ENCODE measurements around the gene OPN1MW2.
"Not testable (repeated sequence)": the region's sequence is repeated elsewhere in the genome, so short reads cannot be mapped to it uniquely, and the experiment has no call there.

Gene OPN1MW2

DNA sequence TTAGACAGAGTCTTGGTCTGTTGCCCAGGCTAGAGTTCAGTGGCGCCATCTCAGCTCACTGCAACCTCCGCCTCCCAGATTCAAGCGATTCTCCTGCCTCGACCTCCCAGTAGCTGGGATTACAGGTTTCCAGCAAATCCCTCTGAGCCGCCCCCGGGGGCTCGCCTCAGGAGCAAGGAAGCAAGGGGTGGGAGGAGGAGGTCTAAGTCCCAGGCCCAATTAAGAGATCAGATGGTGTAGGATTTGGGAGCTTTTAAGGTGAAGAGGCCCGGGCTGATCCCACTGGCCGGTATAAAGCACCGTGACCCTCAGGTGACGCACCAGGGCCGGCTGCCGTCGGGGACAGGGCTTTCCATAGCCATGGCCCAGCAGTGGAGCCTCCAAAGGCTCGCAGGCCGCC is at the start of gene OPN1MW2:
Gene OPN1MW2, plus strand, starts transcription at position 301 of the 400 bp plus-strand sequence. Its CDS starts 60 bp downstream, at position 361.
- not testable (repeated sequence) for DNase-seq (ENCODE audit: low read depth)

DNA sequence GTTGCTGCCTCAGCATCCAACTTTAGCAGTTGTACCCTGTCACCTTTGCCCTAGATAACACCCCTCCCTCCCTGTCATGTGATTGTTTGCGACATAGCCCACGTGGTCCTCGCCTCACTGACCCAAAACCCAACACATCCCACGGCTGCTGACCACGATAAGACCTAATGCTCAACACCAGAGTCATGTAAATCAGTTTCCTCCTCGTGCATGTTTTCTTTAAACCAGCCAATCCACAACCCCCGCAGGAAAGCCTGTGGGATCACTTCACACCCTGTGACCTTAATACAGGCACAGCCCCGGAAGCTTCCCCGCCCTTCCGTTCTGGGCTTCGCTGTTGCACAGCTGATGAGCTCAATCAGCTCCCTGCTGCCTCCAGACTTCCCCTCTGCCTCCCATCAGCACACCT is 47.0 kb upstream of the OPN1MW2 start:
- not testable (repeated sequence) for DNase-seq (ENCODE audit: low read depth)

DNA sequence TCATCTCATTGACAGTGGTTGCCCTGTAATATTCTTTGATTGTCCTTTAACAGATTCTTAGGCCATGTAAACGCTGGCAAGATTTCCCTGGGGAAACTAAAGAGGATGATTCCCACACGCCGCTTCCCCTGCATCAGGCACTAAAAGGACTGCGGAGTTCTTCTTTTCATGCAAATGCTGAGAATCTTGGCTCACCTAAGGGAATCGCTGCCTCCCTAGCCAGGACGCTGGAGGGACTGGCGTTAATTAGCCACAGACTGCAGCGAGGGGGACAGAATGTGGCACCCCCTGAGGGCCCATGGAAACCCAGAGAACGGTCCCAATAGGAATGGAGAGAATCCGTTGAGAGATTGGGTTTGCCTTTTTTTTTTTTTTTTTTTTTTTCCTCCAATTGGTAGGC is 45.2 kb upstream of the OPN1MW2 start:
- DNase-seq (ENCODE audit: low read depth) = not testable (repeated sequence)

DNA sequence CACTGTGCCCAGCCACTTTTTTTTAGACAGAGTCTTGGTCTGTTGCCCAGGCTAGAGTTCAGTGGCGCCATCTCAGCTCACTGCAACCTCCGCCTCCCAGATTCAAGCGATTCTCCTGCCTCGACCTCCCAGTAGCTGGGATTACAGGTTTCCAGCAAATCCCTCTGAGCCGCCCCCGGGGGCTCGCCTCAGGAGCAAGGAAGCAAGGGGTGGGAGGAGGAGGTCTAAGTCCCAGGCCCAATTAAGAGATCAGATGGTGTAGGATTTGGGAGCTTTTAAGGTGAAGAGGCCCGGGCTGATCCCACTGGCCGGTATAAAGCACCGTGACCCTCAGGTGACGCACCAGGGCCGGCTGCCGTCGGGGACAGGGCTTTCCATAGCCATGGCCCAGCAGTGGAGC is 37.3 kb upstream of the OPN1MW2 start, which contains the start of gene OPN1MW:
Gene OPN1MW, plus strand, starts transcription at position 301 of the 400 bp plus-strand sequence. Its CDS starts 82 bp downstream, at position 383.
- DNase-seq (ENCODE audit: low read depth) = not testable (repeated sequence)

- not testable (repeated sequence) for DNase-seq (ENCODE audit: low read depth)
Observed at GRCh38 chrX:154183794-154184193, 35.8 kb upstream of the OPN1MW2 start.

DNA sequence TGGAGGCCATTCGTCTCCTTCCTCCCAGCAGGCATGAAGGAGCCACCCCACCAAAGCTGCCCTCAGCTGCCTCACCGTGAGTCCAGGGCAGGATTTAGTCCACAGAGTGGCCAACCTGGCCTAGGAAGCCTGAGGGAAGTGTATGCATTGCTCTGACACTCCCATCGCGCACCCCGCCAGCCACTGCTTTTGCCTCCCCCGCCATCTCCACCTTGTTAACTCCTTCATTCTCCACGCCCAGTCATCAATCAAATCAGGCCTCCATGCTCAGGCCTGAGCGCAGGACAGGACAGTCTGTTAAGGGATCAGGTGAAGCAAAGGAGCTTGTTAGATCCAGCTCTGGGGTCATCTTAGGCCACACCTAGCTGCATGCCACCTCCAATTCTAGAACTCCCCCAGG is 26.7 kb upstream of the OPN1MW2 start:
- DNase-seq (ENCODE audit: low read depth) = not testable (repeated sequence)

- DNase-seq (ENCODE audit: low read depth) = not testable (repeated sequence)
Observed at GRCh38 chrX:154194316-154194715, 25.2 kb upstream of the OPN1MW2 start.

- DNase-seq (ENCODE audit: low read depth) = not testable (repeated sequence)
Observed at GRCh38 chrX:154196466-154196865, 23.1 kb upstream of the OPN1MW2 start.

DNA sequence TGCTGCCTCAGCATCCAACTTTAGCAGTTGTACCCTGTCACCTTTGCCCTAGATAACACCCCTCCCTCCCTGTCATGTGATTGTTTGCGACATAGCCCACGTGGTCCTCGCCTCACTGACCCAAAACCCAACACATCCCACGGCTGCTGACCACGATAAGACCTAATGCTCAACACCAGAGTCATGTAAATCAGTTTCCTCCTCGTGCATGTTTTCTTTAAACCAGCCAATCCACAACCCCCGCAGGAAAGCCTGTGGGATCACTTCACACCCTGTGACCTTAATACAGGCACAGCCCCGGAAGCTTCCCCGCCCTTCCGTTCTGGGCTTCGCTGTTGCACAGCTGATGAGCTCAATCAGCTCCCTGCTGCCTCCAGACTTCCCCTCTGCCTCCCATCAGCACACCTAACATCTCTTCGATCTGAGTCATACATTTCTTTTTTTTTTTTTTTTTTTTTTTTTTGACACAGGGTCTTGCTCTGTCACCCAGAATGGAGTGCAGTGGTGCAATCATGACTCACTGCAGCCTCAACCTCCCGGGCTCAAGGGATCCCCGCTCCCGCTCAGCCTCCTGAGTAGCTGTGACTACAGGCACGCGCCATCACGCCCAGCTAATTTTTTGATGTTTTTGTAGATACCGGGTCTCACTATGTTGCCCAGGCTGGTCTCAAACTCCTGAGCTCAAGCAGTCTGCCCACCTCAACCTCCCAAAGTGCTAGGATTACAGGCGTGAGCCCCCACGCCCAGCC is 9.7 kb upstream of the OPN1MW2 start:
- not testable (repeated sequence) for DNase-seq (ENCODE audit: low read depth)

GRCh38 chrX:154211057-154211456 is 8.5 kb upstream of the OPN1MW2 start:
- DNase-seq (ENCODE audit: low read depth) = not testable (repeated sequence)

- DNase-seq (ENCODE audit: low read depth) = not testable (repeated sequence)
Observed at GRCh38 chrX:154211499-154211898, 8.1 kb upstream of the OPN1MW2 start.

- not testable (repeated sequence) for DNase-seq (ENCODE audit: low read depth)
Observed at GRCh38 chrX:154225292-154225691, 5.7 kb downstream of the OPN1MW2 start.

- not testable (repeated sequence) for DNase-seq (ENCODE audit: low read depth)
Observed at GRCh38 chrX:154226706-154227105, 7.2 kb downstream of the OPN1MW2 start.

DNA sequence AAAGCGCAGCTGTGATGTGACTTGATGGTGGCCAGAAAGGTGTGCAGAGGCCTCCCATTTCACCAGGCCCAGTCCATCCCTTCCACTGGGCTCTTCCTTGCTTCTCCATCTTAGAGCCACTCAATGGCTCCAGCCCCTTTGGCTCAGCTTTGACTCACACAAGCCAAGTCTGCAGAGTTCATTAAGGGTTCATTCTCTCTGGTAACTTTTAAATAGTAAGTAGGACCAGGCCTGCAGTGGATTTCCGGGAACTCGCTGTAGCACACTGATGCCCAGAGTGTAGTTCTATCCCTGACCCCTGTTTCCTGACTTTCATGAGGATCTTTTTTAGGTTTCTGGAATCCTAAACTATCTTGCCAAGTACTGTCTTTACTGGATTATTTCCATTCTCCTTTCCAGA is 11.9 kb downstream of the OPN1MW2 start:
- not testable (repeated sequence) for DNase-seq (ENCODE audit: low read depth)

DNA sequence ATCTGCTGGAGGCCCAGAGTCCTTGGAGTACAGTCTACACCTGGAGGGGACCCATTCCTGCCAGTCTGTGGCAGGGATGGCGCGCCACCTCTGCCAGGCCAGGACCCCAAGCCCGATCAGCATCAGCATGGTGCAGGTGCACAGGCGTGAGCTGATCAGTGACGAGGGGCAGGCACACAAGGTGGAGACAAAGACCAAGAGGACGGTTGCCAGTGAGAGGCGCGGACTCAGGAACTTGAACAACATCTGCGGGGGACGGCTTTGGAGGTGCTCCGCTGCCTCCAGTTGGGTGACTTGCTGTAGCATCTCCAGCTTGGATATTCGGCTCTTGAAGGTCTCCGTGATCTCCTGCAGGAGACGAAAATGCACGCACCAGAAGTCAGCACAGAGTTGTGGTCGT is 14.1 kb downstream of the OPN1MW2 start:
- DNase-seq (ENCODE audit: low read depth) = not testable (repeated sequence)

DNA sequence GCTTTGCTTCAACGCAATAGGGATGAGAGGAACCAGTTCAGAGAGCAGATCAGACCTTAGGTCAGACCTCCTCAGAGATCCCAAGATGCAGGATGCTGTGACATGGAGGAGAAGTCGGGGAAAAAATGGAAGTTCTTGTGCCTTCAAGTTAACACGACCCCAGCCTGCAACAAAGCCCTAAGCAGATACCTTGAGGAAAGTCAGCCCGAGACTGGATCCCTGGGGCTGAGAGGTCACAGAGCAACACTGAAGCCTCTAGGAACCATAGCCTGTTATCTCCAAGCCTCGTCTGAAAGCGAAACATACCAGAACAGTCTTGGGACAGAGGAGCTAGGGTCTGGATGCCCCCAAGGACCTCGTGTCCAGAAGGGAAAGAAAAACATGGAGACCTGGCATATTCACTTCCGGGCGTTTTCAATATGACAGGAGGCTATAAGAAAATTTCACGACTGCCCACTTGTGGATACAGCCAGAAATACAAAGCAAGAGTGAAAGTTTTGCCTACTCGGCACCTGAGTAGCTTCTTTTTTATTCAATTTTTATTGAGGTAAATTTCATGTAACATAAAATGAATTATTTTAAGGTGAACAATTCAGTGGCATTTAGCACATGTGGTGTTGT is 19.5 kb downstream of the OPN1MW2 start:
- DNase-seq (ENCODE audit: low read depth) = not testable (repeated sequence)

GRCh38 chrX:154239982-154240503 is 20.5 kb downstream of the OPN1MW2 start:
- DNase-seq (ENCODE audit: low read depth) = not testable (repeated sequence)

DNA sequence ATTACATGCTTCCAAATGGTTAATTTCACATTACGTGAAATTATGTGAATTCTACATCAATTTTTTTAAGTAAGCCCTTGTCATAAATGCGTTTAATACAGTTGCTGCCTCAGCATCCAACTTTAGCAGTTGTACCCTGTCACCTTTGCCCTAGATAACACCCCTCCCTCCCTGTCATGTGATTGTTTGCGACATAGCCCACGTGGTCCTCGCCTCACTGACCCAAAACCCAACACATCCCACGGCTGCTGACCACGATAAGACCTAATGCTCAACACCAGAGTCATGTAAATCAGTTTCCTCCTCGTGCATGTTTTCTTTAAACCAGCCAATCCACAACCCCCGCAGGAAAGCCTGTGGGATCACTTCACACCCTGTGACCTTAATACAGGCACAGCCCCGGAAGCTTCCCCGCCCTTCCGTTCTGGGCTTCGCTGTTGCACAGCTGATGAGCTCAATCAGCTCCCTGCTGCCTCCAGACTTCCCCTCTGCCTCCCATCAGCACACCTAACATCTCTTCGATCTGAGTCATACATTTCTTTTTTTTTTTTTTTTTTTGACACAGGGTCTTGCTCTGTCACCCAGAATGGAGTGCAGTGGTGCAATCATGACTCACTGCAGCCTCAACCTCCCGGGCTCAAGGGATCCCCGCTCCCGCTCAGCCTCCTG is 28.0 kb downstream of the OPN1MW2 start:
- not testable (repeated sequence) for DNase-seq (ENCODE audit: low read depth)

DNA sequence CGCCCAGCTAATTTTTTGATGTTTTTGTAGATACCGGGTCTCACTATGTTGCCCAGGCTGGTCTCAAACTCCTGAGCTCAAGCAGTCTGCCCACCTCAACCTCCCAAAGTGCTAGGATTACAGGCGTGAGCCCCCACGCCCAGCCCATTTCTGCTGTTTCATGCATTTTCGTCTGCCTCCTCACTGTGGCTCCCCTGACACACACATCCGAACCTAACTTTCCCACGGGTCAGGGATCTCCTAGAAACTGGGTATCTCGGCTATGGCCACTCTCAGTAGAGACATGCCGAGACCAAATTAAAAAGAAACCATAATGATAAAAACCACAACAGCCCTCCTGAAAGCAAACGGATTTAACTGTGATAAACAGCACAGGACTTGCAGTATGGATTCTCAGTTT is 28.5 kb downstream of the OPN1MW2 start:
- not testable (repeated sequence) for DNase-seq (ENCODE audit: low read depth)

GRCh38 chrX:154257282-154257681 is 37.7 kb downstream of the OPN1MW2 start, which contains the start of gene OPN1MW3:
Gene OPN1MW3 (plus strand): TSS chrX:154257582. CDS start chrX:154257620, 38 bp downstream.
- not testable (repeated sequence) for DNase-seq (ENCODE audit: low read depth)

DNA sequence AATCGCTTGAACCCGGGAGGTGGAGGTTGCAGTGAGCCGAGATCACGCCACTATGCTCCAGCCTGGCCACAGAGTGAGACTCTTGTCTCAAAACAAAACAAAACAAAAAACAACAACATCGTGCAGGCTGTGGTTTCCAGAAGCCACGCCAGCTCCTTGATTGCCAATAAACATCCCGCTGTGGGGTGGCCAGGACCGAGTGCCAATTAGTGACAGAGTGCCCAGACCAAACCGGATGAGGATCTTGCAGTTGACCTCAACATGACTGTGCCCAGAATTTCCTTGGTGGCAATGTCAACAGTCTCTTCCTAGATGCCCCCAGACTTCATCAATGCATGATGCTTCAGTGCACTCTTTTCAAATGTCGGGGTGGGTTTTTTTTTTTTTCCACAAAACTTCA is 39.2 kb downstream of the OPN1MW2 start:
- not testable (repeated sequence) for DNase-seq (ENCODE audit: low read depth)

- DNase-seq (ENCODE audit: low read depth) = not testable (repeated sequence)
Observed at GRCh38 chrX:154263072-154263471, 43.5 kb downstream of the OPN1MW2 start.
